PFSK-1 (cell line): Measurements from ENCODE around the gene ATP6V1A.

Experiments used
- FOXP2 ChIP-seq: optimal IDR thresholded peaks from 2 replicates; pipeline ENCODE3; 2011; ENCODE audit warnings: borderline replicate concordance, control low read depth, inconsistent platforms; ENCODE audit not compliant: insufficient read depth; ENCODE audit errors: extremely low read length, extremely low read depth
- POLR2AphosphoS5 ChIP-seq: IDR thresholded peaks from 2 replicates; pipeline ENCODE4 v1.6.1; 2012; ENCODE audit warnings: low read depth, mild to moderate bottlenecking, control low read depth, low read length, moderate library complexity
- SIN3A ChIP-seq: IDR thresholded peaks from 2 replicates; pipeline ENCODE4 v1.6.1; 2012; ENCODE audit warnings: mild to moderate bottlenecking, low read length, moderate library complexity, borderline replicate concordance; ENCODE audit not compliant: insufficient read depth
- TAF1 ChIP-seq: IDR thresholded peaks from 2 replicates; pipeline ENCODE4 v1.6.1; 2012; ENCODE audit warnings: low read length, control low read depth, borderline replicate concordance; ENCODE audit not compliant: insufficient read depth
- TF ChIP-seq, protein P1 (sequence below), 2 experiments: IDR thresholded peaks; 2 replicates each; pipeline versions ENCODE4 v1.6.1 to v1.8.0; 2011 to 2012; ENCODE audit warnings: low read depth in 2 of 2, low read length in 2 of 2, control low read depth in 1 of 2, inconsistent platforms in 1 of 2, mild to moderate bottlenecking in 1 of 2, moderate library complexity in 1 of 2; ENCODE audit not compliant: insufficient read depth in 1 of 2

DNA sequence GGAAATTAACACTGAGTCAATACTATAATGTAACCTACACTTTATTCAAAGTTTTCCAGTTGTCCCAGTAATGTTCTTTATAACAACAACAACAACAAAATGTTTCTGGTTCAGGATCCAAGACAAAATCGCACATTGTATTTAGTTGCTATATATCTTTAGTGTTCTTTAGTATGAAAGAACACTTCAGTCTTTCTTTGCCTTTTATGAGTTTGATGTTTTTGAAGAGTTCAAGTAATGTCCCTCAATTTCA is 84.2 kb downstream of the ATP6V1A start:
- TF ChIP-seq POLR2AphosphoS5 (no peak), TAF1 (no peak), SIN3A (no peak), FOXP2 (no peak)
- TF ChIP-seq, protein P1, sequence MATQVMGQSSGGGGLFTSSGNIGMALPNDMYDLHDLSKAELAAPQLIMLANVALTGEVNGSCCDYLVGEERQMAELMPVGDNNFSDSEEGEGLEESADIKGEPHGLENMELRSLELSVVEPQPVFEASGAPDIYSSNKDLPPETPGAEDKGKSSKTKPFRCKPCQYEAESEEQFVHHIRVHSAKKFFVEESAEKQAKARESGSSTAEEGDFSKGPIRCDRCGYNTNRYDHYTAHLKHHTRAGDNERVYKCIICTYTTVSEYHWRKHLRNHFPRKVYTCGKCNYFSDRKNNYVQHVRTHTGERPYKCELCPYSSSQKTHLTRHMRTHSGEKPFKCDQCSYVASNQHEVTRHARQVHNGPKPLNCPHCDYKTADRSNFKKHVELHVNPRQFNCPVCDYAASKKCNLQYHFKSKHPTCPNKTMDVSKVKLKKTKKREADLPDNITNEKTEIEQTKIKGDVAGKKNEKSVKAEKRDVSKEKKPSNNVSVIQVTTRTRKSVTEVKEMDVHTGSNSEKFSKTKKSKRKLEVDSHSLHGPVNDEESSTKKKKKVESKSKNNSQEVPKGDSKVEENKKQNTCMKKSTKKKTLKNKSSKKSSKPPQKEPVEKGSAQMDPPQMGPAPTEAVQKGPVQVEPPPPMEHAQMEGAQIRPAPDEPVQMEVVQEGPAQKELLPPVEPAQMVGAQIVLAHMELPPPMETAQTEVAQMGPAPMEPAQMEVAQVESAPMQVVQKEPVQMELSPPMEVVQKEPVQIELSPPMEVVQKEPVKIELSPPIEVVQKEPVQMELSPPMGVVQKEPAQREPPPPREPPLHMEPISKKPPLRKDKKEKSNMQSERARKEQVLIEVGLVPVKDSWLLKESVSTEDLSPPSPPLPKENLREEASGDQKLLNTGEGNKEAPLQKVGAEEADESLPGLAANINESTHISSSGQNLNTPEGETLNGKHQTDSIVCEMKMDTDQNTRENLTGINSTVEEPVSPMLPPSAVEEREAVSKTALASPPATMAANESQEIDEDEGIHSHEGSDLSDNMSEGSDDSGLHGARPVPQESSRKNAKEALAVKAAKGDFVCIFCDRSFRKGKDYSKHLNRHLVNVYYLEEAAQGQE (IDR thresholded peaks at IDR 0.05; ENCODE audit: insufficient read depth in 1 of 2, low read depth in 2 of 2, low read length in 2 of 2) = no peak
